ENCODE results near the gene PIK3R1. TPM values are rescaled to one million over a fixed set of nuclear protein-coding genes. Genes with fewer than 3 reads are reported as not detected.

Gene PIK3R1
- total and polyA plus RNA-seq, 2 experiments from 2014 or later = 5.9 to 9.8 TPM

DNA sequence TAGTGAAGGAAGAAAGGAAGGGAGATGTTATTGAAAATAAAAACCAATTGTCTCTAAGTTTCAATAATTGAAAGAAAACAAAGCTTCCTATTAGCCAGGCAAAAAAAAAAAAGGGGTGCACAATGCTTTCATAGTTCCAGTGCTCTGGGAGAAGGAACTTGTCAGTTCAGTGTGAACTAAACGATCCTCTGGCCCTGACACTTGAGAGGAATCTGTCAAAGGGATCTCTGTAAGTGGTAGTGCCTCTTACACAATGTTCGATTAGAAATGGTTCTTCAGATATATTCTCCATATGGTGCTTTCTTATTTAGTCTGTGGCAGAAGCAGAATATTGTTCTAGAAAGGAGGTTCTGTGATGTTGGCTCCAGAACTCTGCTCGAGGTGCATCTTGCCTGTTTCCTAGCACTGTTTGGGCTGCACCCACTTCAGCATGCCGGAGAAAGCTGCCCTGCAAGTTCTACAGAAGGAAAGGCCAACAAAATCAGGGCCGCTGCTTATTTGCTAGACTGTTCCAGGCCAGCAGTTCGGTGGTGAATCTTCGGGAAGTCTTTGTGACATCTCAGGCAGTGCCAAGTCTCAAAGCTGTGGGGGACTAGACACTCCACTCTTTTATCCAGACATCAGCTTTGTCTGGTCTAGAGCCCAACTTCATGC, 90.9 kb downstream of the PIK3R1 start (continued):
- TF ChIP-seq, protein P1, sequence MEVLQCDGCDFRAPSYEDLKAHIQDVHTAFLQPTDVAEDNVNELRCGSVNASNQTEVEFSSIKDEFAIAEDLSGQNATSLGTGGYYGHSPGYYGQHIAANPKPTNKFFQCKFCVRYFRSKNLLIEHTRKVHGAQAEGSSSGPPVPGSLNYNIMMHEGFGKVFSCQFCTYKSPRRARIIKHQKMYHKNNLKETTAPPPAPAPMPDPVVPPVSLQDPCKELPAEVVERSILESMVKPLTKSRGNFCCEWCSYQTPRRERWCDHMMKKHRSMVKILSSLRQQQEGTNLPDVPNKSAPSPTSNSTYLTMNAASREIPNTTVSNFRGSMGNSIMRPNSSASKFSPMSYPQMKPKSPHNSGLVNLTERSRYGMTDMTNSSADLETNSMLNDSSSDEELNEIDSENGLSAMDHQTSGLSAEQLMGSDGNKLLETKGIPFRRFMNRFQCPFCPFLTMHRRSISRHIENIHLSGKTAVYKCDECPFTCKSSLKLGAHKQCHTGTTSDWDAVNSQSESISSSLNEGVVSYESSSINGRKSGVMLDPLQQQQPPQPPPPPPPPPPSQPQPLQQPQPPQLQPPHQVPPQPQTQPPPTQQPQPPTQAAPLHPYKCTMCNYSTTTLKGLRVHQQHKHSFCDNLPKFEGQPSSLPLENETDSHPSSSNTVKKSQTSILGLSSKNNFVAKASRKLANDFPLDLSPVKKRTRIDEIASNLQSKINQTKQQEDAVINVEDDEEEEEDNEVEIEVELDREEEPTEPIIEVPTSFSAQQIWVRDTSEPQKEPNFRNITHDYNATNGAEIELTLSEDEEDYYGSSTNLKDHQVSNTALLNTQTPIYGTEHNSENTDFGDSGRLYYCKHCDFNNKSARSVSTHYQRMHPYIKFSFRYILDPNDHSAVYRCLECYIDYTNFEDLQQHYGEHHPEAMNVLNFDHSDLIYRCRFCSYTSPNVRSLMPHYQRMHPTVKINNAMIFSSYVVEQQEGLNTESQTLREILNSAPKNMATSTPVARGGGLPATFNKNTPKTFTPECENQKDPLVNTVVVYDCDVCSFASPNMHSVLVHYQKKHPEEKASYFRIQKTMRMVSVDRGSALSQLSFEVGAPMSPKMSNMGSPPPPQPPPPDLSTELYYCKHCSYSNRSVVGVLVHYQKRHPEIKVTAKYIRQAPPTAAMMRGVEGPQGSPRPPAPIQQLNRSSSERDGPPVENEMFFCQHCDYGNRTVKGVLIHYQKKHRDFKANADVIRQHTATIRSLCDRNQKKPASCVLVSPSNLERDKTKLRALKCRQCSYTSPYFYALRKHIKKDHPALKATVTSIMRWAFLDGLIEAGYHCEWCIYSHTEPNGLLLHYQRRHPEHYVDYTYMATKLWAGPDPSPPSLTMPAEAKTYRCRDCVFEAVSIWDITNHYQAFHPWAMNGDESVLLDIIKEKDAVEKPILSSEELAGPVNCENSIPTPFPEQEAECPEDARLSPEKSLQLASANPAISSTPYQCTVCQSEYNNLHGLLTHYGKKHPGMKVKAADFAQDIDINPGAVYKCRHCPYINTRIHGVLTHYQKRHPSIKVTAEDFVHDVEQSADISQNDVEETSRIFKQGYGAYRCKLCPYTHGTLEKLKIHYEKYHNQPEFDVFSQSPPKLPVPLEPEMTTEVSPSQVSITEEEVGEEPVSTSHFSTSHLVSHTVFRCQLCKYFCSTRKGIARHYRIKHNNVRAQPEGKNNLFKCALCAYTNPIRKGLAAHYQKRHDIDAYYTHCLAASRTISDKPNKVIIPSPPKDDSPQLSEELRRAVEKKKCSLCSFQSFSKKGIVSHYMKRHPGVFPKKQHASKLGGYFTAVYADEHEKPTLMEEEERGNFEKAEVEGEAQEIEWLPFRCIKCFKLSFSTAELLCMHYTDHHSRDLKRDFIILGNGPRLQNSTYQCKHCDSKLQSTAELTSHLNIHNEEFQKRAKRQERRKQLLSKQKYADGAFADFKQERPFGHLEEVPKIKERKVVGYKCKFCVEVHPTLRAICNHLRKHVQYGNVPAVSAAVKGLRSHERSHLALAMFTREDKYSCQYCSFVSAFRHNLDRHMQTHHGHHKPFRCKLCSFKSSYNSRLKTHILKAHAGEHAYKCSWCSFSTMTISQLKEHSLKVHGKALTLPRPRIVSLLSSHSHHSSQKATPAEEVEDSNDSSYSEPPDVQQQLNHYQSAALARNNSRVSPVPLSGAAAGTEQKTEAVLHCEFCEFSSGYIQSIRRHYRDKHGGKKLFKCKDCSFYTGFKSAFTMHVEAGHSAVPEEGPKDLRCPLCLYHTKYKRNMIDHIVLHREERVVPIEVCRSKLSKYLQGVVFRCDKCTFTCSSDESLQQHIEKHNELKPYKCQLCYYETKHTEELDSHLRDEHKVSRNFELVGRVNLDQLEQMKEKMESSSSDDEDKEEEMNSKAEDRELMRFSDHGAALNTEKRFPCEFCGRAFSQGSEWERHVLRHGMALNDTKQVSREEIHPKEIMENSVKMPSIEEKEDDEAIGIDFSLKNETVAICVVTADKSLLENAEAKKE (CRISPR knock-in tag; IDR thresholded peaks at IDR 0.05) = no peak
- TF ChIP-seq, protein P2, sequence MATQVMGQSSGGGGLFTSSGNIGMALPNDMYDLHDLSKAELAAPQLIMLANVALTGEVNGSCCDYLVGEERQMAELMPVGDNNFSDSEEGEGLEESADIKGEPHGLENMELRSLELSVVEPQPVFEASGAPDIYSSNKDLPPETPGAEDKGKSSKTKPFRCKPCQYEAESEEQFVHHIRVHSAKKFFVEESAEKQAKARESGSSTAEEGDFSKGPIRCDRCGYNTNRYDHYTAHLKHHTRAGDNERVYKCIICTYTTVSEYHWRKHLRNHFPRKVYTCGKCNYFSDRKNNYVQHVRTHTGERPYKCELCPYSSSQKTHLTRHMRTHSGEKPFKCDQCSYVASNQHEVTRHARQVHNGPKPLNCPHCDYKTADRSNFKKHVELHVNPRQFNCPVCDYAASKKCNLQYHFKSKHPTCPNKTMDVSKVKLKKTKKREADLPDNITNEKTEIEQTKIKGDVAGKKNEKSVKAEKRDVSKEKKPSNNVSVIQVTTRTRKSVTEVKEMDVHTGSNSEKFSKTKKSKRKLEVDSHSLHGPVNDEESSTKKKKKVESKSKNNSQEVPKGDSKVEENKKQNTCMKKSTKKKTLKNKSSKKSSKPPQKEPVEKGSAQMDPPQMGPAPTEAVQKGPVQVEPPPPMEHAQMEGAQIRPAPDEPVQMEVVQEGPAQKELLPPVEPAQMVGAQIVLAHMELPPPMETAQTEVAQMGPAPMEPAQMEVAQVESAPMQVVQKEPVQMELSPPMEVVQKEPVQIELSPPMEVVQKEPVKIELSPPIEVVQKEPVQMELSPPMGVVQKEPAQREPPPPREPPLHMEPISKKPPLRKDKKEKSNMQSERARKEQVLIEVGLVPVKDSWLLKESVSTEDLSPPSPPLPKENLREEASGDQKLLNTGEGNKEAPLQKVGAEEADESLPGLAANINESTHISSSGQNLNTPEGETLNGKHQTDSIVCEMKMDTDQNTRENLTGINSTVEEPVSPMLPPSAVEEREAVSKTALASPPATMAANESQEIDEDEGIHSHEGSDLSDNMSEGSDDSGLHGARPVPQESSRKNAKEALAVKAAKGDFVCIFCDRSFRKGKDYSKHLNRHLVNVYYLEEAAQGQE (IDR thresholded peaks at IDR 0.05; ENCODE audit: unreplicated experiment) = no peak
- TF ChIP-seq, protein P3, sequence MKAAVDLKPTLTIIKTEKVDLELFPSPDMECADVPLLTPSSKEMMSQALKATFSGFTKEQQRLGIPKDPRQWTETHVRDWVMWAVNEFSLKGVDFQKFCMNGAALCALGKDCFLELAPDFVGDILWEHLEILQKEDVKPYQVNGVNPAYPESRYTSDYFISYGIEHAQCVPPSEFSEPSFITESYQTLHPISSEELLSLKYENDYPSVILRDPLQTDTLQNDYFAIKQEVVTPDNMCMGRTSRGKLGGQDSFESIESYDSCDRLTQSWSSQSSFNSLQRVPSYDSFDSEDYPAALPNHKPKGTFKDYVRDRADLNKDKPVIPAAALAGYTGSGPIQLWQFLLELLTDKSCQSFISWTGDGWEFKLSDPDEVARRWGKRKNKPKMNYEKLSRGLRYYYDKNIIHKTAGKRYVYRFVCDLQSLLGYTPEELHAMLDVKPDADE (IDR thresholded peaks at IDR 0.05) = no peak
